ENCODE measurements around the gene PARK7.
"Not testable (repeated sequence)": the region's sequence is repeated elsewhere in the genome, so short reads cannot be mapped to it uniquely, and the experiment has no call there.

The PARK7 gene

GRCh38 chr1:7961216-7962013 lies at the start of gene PARK7:
PARK7 (plus strand) TSS chr1:7961711; CDS start chr1:7962786, 1,075 bp downstream.
- DNase-seq = peak; percentile 98 to 99 (median 98)

GRCh38 chr1:7912145-7912544 lies 49.4 kb upstream of the PARK7 start:
- no peak for DNase-seq

GRCh38 chr1:7912743-7913557 lies 48.6 kb upstream of the PARK7 start:
- no peak for DNase-seq

- no peak for DNase-seq
Measured at GRCh38 chr1:7915826-7916500, 45.5 kb upstream of the PARK7 start.

GRCh38 chr1:7916501-7916830 lies 45.0 kb upstream of the PARK7 start:
- no peak for DNase-seq

GRCh38 chr1:7917971-7918370 lies 43.5 kb upstream of the PARK7 start:
- not testable (repeated sequence) for DNase-seq

- no peak for DNase-seq
Measured at GRCh38 chr1:7919880-7920279, 41.6 kb upstream of the PARK7 start.

GRCh38 chr1:7921796-7922195 lies 39.7 kb upstream of the PARK7 start:
- DNase-seq = no peak

GRCh38 chr1:7922301-7922700 lies 39.2 kb upstream of the PARK7 start:
- no peak for DNase-seq

- not testable (repeated sequence) for DNase-seq
Measured at GRCh38 chr1:7927061-7927460, 34.5 kb upstream of the PARK7 start.

GRCh38 chr1:7928247-7928646 lies 33.3 kb upstream of the PARK7 start:
- DNase-seq = no peak

- DNase-seq = no peak
Measured at GRCh38 chr1:7929637-7930036, 31.9 kb upstream of the PARK7 start.

GRCh38 chr1:7930645-7931445 lies 30.7 kb upstream of the PARK7 start:
- DNase-seq = no peak

GRCh38 chr1:7931446-7931812 lies 30.1 kb upstream of the PARK7 start:
- no peak for DNase-seq

- no peak for DNase-seq
Measured at GRCh38 chr1:7932524-7933138, 28.9 kb upstream of the PARK7 start.

- peak in 1 of 3 experiments; percentile 46 for DNase-seq
Measured at GRCh38 chr1:7938070-7938469, 23.4 kb upstream of the PARK7 start.

GRCh38 chr1:7940034-7940433 lies 21.5 kb upstream of the PARK7 start:
- no peak for DNase-seq

GRCh38 chr1:7940745-7941436 lies 20.6 kb upstream of the PARK7 start, which contains the start of gene TNFRSF9:
TNFRSF9 (minus strand) TSS chr1:7940839; CDS start chr1:7939994, 845 bp downstream.
- DNase-seq = no peak

- no peak for DNase-seq
Measured at GRCh38 chr1:7941437-7941793, 20.1 kb upstream of the PARK7 start.

GRCh38 chr1:7942214-7942921 lies 19.1 kb upstream of the PARK7 start:
- peak in 2 of 3 experiments; percentile 70 to 75 for DNase-seq

GRCh38 chr1:7943251-7943650 lies 18.3 kb upstream of the PARK7 start:
- peak in 1 of 3 experiments; percentile 9 for DNase-seq
